Choroid plexus epithelial cell (primary cell): Measurements from ENCODE around the gene SNTG2.
"Not testable (repeated sequence)": the region's sequence is repeated elsewhere in the genome, so short reads cannot be mapped to it uniquely, and the experiment has no call there.

ENCODE experiments used
- DNase-seq: peaks from one replicate; pipeline ENCODE4 v3.0.0-alpha.2; 2010; ENCODE audit warnings: low read depth
- H3K4me3 ChIP-seq: 2 replicates; pipeline ENCODE4 v1.5.1; 2011; ENCODE audit warnings: low read depth, mild to moderate bottlenecking, control low read depth, low read length, moderate library complexity
- CTCF ChIP-seq: conservative IDR thresholded peaks from 2 replicates; pipeline ENCODE4 v1.5.1; 2011; ENCODE audit warnings: low read depth, mild to moderate bottlenecking, control low read depth, inconsistent platforms, low read length, moderate library complexity

SNTG2 gene

GRCh38 chr2:1081451-1082225, 131.0 kb downstream of the SNTG2 start:
- TF ChIP-seq CTCF: no peak
- DNase-seq: peak; percentile 47

GRCh38 chr2:1082456-1083205, 132.0 kb downstream of the SNTG2 start:
- DNase-seq: no peak
- no peak for TF ChIP-seq CTCF
- H3K4me3 ChIP-seq: no peak overlapping the region

More at GRCh38 chr2:1081451-1082225, 131.0 kb downstream of the SNTG2 start:
- no peak overlapping the region for H3K4me3 ChIP-seq

GRCh38 chr2:1088192-1088860, 137.7 kb downstream of the SNTG2 start:
- no peak for TF ChIP-seq CTCF
- no peak overlapping the region for H3K4me3 ChIP-seq
- no peak for DNase-seq

GRCh38 chr2:1088940-1089339, 138.3 kb downstream of the SNTG2 start:
- TF ChIP-seq CTCF: no peak
- DNase-seq: no peak
- no peak overlapping the region for H3K4me3 ChIP-seq

GRCh38 chr2:1091895-1092585, 141.4 kb downstream of the SNTG2 start:
- no peak for DNase-seq
- no peak overlapping the region for H3K4me3 ChIP-seq
- TF ChIP-seq CTCF: no peak

- DNase-seq: not testable (repeated sequence)
Observed at GRCh38 chr2:1093668-1094067, 143.0 kb downstream of the SNTG2 start.

GRCh38 chr2:1097101-1097500, 146.5 kb downstream of the SNTG2 start:
- DNase-seq: no peak
- TF ChIP-seq CTCF: no peak

More at GRCh38 chr2:1093668-1094067, 143.0 kb downstream of the SNTG2 start:
- not testable (repeated sequence) for H3K4me3 ChIP-seq

More at GRCh38 chr2:1097101-1097500, 146.5 kb downstream of the SNTG2 start:
- H3K4me3 ChIP-seq: no peak overlapping the region
